ENCODE results near the gene MYO1D. TPM values are rescaled to one million over a fixed set of nuclear protein-coding genes. Genes with fewer than 3 reads are reported as not detected.
"Not testable (repeated sequence)": the region's sequence is repeated elsewhere in the genome, so short reads cannot be mapped to it uniquely, and the experiment has no call there.

The MYO1D gene
- polyA plus RNA-seq, 1 donor, result 5.7 TPM

DNA sequence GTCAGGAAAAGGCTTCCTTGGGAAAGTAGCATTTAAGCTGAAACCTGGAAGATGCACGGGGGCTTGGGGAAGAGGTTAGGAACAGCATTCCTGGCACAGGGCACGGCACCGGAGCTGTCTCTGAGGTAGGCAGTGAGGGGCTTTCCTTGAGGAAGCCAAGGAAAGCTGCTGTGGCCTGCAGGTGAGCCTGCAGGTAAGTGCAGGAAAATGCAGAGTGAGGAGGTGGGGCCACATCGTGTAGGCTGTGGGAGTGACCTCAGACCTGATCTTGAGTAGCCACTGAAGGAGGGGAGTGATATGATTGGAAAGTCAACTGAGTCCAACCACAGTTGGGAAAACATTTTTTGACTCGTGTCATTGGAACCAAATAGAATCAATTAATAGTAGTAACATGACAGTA, 310.6 kb downstream of the MYO1D start:
- DNase-seq, result no peak

DNA sequence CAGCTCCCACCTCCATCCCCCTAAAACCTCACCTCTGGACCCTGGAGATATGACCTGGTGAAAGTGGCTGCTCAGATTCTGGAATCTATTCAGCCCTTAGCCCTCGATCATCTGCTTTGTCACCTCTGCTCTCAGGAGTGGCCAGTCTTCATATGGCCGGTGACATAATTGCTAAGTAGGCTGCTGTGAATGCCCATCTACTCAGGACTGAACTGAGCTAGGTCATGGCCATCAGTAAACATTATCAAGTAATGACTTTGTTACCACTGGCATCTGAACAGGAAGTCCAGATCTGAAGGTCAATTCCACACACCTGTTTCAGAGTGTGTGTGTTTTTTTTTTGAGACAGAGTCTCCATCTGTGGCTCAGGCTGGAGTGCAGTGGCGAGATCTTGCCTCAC, 311.5 kb downstream of the MYO1D start:
- no peak for DNase-seq

DNA sequence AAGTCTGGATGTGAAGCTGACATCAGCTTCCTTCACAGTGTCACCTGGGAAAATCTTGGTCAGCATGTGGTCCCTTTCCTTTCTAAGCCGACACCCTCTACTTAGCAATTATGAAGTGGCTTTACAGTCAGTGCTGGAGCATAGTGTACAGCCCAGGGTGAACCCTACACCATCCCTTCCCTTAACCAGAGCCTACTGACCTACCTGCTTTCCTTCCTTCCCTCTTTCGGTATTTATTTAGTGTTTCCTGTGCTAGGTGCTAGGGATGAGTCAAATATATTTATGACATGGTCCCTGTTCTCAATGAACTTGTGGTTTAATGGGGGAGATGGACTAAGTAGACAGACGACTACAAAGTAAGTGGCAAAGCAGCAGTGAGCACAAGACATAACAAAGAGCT, 312.6 kb downstream of the MYO1D start:
- DNase-seq, result no peak

DNA sequence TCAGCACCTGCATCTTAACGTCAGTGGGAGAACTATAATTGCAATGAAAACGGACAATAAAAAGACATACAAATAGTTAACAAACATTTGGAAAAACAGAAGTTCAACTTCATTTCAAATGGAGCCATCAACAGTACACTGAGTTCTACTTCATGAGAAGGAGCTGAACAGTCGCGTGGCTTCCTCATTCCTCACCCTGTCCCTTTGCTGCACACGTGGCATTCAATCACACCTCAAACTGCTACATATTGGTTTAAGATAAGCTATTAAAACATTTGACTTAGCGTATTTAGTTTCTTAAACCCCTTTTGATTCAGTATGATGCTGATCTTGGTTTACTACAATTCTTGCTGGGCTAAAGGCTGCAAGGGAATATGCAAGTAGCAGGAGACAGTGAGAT, 313.3 kb downstream of the MYO1D start:
- DNase-seq, result no peak

DNA sequence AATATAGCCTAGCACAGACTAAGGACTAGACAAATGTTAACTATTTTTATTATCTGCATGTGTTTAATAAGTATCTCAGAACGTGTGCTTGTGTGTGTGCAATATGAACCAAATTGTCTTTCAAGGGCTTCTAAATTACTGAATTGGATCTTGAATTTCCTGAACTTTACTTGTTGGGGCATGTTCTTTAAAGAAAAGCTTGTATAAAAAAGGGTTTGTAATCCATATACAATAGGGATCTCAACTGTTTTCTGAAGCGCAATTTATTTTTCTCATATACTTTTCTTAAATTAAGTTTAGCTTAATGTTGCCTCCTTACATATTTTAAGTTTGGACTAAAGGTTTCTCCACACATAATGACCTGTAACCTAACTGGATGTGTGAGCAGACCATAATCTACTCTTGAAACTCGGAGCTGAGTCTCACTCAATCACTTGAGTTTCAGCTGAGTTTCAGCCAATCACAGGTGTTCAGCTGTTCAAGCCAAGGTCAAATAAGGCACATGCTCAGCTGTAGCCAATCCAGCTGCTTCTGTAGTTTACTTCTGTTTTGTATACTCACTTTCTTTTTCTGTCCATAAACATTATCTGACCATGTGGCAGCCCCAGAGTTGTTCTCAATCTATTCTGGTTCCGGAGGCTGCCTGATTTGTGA, 317.8 kb downstream of the MYO1D start:
- DNase-seq, result no peak

DNA sequence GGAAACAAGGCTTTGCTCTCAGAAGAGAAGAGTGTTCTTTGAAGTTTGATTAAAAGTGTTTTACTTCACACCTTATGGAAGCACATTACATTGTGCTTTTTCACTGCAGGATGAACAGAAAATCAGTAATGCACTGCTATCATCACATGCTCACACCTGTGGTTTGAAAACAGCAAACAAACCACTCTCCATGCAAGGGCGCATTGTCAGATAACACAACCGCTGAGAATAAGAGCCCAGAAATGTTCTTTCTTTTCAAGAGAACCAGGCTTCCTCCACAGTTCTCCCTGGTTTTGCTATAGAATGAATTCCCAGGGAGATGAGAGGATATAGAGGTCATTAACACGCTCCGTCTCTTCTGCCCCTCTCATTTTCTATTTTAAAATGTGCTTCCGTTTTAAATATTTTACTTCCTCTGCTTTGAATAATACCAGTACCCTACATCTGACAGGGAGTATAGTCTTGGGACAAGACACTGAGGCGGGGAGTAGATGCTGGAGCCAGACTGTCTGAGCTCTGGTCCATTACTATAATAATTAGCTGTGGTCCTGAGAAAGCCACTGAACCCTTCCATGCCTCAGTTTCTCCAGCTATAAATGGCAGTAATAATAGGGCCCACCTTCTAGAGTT, 318.5 kb downstream of the MYO1D start:
- DNase-seq, result no peak

DNA sequence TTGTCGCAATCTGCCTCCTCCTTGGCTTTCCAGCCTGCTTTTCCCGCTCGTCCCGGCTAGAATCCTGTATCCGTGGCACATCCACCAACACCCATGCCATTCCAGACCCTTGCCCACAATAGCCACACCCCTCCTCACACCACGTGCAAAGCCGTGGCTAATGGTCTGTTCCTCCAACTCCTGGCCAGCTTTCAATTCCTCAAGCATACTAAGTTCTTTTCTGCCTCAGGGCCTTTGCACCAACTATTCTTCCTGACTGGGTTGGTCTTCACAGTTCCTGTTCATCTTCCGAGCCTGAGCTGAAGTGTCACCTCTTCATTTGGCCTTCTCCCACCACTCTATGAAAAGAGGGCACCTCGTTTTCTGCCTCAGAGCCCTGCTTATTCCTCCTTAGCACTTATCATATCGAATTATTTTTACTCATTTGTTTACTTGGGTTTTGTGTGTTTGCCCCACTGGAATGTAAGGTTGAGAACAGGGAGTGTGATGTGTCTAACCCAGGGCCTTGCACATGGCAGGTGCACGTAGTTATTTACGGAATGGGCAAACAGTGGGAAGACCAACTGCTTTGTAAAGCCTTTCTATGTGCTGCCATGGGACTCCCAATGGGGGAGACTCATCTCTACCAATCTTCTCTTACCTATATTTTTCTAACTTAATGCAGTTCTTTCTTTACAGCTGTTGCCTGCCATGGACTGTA, 321.2 kb downstream of the MYO1D start:
- DNase-seq, result no peak

DNA sequence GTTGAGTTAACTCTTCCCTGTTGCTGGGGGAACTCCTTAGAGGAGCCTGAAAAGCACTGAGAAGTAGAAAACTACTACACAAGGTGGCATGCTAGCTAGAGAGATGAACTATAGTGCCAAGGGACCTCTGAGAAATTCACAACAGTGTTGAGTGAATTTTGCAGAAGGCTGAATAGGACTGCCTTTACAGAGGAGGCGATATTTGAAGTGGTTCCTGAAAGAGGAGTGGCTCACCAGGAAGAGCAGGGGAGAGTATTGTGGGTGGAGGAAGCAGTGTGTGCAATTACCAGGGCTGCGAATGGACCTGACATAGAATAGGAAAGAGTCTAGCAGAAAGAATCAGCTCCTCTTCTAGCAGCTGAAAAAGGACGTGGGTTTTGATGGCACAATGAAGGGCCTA, 323.8 kb downstream of the MYO1D start:
- no peak for DNase-seq

DNA sequence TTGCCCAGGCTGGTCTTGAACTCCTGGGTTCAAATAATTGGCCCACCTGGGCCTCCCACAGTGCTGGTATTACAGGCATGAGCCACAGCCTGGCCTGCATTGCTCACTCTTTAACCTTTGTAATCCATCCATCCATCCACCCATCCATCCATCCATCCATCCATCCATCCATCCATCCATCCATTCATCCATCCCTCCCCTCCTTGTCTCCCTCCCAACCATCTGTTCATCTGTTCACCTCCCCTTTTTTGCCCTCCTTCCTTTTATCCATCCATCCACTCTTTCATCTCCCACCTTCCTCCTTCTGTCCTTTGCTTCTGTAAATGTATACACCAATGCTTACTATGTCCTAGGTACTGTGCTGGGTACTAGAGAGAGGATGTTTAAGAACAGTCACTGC, 324.6 kb downstream of the MYO1D start:
- no peak for DNase-seq

DNA sequence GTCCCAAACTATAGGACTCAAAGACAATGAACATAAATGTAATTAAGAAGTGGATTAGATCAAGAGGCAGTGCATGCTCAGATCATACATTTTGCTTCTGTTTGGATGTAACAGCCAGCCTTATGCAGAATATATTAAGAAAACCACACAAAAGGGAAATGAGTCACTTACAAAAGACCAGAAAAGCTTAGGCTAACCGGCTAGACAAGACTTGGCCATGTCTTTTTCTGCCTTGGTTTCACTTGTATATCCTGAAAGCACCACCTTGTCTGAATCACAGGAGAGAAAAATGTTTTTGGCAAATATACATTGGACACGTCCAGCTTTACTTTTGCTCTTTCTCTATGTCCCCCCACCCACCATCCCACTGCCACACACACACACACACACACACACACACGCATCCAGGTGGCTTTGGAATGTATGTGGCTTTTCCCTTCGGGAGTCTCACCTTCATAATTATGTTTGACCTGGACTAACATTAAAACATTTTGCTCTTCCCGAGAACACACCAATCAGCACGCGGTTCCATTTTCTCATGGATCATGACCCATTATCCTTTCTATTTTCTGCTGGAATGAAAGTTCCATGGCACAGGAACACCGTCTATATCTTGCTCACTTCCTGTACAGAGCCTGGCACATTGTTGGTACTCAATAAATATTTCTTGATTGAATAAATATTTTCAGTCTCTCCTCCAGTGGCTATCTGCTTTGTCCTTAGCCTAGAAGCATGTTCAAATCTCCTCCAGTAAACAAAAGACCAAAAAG, 325.6 kb downstream of the MYO1D start:
- no peak for DNase-seq

DNA sequence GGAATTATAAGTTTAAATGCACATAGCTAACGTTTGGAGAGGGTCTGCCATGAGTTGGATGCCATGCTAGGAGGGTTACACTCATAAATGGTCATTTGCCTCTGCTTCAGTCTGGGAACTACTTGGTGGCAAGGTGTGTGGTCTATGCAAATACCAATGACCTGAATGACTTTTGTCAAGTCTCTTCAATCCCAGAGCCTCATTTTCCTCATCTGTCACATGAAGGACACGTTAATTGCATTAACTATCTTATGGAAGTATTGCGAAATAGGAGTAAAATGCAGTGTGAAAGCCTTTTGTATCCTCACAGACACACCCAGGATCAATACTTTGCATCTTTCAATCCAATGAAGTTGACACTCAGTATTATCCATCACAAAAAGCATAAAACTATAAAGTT, 327.4 kb downstream of the MYO1D start:
- no peak for DNase-seq

DNA sequence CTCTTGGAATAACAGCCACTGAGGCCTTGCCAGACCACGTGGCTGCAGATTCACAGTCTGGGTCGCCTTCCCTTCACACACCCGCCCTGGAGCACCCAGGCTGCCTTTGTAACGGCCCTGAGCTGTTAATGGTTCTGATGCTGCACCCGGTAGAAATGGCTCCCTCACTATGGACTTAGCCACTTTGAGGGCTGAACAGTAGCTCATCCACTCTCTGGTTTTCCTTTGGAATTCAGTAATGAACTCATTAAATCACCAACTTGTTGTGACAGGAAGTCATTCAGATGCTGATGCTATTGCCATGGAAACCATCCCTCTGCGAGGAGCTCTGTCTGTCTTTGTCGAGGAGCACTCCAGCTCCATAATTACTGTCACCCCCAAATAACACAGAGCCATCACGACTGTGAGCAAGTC, 330.9 kb downstream of the MYO1D start:
- no peak for DNase-seq

DNA sequence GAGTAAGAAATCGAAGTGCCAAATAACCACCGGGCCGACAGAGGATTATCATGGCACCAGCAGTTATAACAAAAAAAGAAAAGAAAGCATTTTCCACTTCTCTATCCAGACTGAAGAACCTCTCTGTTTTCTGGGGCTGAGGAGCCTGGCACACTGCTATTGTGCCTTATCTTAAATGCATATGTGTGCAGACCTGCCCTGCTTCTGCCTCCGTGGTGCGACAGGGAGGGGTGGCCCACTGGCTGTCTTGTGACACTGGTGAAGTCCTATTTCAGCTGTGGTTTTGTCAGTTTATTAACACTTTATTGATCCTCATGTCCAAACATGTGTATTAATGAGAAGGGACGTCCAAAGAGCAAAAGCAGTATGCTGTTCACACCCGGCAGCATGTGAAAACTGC, 334.7 kb downstream of the MYO1D start:
- DNase-seq, result no peak

DNA sequence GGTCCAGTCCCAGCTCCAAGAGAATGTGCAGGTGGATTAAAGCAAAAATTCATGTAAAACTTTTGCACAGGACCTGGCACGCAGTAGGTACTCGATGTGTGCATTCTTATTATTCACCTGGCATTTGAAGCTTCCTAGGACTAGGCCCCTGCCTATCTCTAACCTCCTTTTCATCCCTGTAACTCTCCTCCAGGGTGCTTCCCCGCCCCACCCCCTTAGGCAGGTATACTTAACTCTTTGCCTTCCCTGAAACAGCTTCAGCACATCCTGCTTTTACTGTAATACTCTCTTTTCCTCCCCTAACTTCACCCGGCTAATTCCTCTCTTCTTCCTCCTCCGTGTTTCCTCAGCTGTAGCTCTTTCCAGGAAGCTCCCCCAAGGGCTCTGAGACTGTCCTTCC, 335.3 kb downstream of the MYO1D start:
- DNase-seq, result no peak

DNA sequence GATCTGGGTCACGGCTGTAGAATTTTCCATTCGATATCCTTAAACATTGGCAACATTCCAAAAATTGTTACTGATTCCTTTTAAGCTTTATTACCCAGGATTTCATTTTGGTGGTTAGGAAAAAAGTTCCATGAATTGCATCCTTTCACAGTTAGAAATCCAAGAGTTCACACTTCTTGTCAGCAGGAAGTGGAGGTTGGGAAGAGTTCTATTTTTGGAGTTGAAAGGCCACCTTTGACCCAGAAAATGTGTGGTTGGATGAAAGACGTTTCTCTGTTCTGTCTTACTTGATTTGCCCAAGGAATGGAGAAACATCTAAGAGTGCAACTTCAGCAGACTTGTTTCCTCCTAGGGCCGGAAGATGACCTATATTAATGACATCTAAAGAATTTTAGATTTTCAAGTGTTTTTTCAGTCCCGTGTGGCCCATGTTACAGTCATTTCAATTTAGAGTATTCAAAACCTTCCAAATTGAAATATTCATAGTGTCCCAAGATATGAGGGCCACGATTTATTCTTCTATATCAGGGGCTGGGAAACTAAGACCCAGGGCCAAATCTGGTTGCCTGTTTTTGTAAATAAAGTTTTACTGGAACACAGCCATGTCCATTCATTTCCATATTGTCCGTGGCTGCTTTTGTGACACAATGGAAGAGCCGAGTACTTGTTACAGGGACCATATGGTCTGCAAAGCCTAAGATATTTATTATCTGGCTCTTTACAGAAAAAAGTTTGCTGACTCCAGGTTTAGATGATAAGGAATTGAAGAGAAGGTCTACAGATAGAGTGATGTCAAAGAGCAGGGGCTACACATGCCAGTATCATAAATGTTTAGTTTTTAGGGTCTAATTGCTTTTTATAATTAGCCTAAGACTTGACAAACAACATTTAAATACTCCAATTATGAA, 339.9 kb downstream of the MYO1D start:
- no peak for DNase-seq

DNA sequence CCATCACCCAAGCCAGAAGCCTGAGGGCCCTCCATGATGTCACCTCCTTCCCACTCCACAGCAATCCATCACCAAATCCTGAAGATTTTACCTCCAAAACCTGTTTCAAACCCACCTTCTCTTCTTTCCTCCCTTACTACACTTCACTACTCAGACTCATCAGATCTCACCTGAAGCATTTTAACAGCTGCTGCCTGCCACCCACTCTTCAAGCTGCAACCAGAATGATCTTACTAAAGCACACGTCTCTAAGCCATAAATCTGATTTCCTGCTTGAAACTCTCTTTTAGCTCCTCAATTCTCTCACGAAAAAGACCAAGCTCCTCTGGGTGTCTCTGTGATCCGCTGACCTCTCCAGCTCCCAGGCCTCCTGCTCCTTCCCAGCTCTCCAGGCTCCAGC, 343.6 kb downstream of the MYO1D start:
- no peak for DNase-seq

DNA sequence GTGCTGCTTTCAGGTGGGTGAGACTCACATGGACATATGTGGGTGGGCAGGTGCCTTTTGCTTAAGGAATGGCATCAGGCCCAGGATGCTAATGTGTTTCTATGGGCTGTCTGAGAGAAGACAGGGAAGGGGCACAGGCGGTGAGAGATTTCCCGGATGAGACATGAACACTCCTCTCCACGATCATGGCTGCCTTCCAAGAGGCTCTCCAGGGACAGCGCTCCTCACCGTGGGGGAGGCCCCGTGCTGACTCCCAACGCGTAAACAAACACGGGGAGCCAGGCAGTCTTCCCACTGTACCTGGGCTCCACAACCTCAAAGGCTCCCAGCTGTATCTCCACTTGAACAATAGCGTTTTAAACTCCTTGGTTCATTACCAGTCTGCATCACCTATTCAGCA, 347.3 kb downstream of the MYO1D start:
- DNase-seq, result no peak

DNA sequence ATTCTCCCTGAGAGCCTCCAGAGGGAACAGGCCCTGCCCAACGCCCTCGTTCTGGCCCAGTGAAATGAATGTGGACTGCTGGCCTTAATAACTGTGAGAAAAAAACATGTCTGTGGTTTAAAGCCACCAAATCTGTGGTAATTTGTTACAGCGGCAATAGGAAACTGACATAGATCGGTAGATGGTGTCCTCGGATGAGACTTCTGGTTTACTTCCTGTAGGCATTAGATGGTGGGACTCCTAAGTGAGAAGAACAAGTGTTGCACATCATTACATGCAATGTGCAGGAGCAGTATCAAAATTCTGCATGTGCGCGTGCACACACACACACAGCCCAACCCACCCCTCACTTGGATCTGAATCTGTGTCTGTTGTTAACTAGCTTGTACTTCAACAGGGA, 348.1 kb downstream of the MYO1D start:
- DNase-seq, result no peak

DNA sequence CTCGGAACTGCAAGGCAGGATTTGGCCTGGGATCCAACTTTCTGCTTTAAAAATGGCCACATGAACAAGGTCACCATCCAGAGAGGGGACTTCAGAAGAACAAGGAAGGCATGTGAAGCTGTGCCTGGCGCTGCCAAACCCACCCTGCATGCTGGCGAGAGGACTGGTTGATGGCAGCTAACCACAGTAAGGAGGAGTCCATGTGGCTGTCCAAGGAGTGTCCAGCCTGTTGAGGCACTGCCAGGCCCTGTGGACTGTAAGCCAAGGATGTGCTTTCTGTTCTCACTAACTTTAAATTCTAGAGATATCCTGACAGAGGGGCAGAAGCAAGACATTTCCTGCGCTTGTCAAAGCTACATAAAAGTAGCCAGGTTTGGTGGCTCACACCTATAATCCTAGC, 349.8 kb downstream of the MYO1D start:
- DNase-seq, result no peak

DNA sequence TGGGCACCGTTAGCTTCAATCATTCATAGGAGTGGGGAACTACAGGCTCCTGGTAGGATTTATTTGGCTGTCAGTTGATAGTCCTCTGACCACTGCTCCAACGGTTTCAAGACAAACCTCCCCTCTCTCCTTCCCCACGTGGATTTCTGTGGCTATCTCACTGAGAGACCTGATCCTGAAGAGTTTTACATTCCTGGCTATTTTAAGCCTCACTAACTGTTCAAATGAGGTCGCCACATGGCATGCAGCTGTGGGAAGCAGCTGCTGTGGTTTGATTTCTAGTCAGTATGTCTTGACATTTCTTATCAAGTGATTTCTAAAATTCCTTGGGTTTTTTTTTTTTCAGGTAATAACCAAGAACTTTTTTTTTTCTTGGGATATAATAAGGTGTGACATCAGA, 351.8 kb downstream of the MYO1D start:
- no peak for DNase-seq

DNA sequence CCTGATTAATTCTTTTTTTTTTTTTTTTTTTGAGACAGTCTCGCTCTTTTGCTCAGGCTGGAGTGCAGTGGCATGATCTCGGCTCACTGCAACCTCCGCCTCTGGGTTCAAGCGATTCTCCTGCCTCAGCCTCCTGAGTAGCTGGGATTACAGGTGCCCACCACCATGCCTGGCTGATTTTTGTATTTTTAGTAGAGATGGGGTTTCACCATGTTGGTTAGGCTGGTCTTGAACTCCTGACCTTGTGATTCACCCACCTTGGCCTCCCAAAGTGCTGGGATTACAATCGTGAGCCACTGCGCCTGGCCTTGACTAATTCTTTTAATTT, 352.4 kb downstream of the MYO1D start:
- DNase-seq, result not testable (repeated sequence)

DNA sequence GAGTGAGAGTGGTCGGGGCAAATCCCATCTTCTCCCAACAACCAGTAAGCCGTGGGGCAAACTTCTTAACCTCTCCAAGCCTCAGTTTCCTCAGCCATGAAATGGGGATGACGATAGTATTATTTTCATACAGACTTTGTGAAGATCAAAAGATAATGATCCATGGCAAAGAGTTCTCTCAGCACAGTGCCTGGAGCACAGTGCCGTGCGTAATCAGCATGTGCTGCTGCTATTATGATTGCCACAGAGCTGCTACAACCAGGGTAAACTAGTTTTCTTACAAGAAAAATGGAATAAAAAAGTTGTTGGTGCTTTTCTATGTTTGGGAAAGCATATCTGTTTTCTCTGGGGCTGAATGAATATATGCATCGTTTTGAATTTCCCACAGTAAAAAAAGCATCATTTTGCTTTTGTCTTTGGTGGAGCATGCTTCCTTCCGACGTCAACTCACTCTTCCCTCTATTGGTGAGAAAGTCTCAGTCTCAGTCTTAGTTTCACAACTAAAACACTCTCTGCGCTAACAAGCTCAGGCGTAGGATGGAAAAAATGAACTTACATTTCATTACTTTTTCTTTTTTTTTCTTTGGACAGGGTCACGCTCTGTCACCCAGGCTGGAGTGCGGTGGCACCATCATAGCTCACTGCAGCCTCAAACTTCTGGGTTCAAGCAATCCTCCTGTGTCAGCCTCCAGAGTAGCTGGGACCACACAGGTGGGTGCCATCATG, 352.9 kb downstream of the MYO1D start:
- DNase-seq, result no peak

Measured in hindlimb muscle (tissue), 1 donor.